Prostate gland (tissue), 2 donors: ENCODE results near the gene KIZ. TPM values are rescaled to one million over a fixed set of nuclear protein-coding genes. Genes with fewer than 3 reads are reported as not detected.

Experiments
- DNase-seq: peaks from one replicate; pipeline ENCODE4 v3.0.0-alpha.2; 2019; ENCODE audit warnings: low spot score
- H3K27ac ChIP-seq, 2 donors: fragments of 200-600 bp; sonication (generic); 2 replicates each; pipeline ENCODE4 v1.5.1; 2017 to 2019
- H3K27me3 ChIP-seq: fragments of 200-600 bp; sonication (generic); replicated peaks from 2 replicates; pipeline ENCODE4 v1.5.1; 2019; ENCODE audit not compliant: insufficient read depth
- H3K36me3 ChIP-seq, 2 donors: fragments of 200-600 bp; sonication (generic); 1 replicate in 1 of 2; 2 replicates in 1 of 2; pipeline versions ENCODE4 v1.5.1 to v1.8.1; 2017 to 2019
- H3K4me1 ChIP-seq: fragments of 200-600 bp; sonication (generic); replicated peaks from 2 replicates; pipeline ENCODE4 v1.5.1; 2019
- H3K4me3 ChIP-seq, 2 donors: fragments of 200-600 bp; sonication (generic); 2 replicates each; pipeline ENCODE4 v1.5.1; 2017 to 2019
- H3K9me3 ChIP-seq: fragments of 200-600 bp; sonication (generic); 2 replicates; pipeline ENCODE4 v1.5.1; 2017
- POLR2A ChIP-seq: fragments of 450-650 bp; IDR thresholded peaks from one replicate; pipeline ENCODE4 v1.6.1; 2016; ENCODE audit warnings: antibody characterized with exemption, mild to moderate bottlenecking
- POLR2AphosphoS5 ChIP-seq: sonication (generic); formaldehyde crosslinking; IDR thresholded peaks from one replicate; pipeline ENCODE4 v1.6.1; 2017; ENCODE audit warnings: antibody characterized with exemption
- WGBS: methylation state at CpG from one replicate; pipeline ENCODE4 v1.1.5; 2018; 5-methylcytosine and 5-hydroxymethylcytosine counted together
- intact Hi-C: fragments of 100-400 bp; cut with DNase I; formaldehyde crosslinking; loops from one replicate; pipeline ENCODE4 v1.14.2; 2022
- total RNA-seq, 2 donors: library from RNA; depleted of rRNA; stranded (reverse); fragments of >200 nt; gene quantifications; one replicate each; pipeline ENCODE4 v1.1.0, GENCODE V29; 2016
- TF ChIP-seq, protein P1 (sequence below), 4 experiments: fragments of 200-600 bp in 2 of 4; fragments of 450-650 bp in 2 of 4; sonication (generic) in 2 of 4; IDR thresholded peaks; 1 replicate in 3 of 4; 2 replicates in 1 of 4; pipeline ENCODE4 v1.5.1; 2016 to 2019; ENCODE audit warnings: antibody characterized with exemption in 4 of 4, mild to moderate bottlenecking in 2 of 4, moderate library complexity in 2 of 4

Gene KIZ
- total RNA-seq, 2 donors from 2014 or later, result 39.9 to 41.0 TPM

DNA sequence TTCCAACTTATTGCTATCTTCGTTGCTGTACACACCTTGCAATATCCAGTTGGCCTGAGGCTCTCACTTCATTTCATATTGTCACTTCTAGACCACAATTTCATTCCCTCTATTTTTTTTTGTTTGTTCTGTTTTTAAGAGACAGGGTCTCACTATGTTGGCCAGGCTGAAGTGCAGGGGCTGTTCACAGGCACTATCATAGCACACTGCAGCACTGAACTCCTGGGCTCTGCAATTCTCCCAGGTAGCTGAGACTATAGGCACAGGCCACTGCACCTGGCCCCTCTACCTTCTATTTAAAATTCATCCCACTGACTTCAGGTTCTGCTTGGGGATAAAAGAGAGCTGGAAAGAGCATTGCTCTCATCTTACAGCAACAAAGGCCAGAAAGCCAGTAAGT lies 15.1 kb upstream of the KIZ start:
- Histone ChIP-seq H3K4me1 (no peaks in the 10 kb centered on the region), H3K9me3 (no peaks in the 10 kb centered on the region), H3K4me3 (no peak overlapping the region), H3K27ac (no peak overlapping the region), H3K36me3 (no peaks in the 10 kb centered on the region), H3K27me3 (peaks cover 11% of the 10 kb centered on the region)
- intact Hi-C loops, result no loop called here
- TF ChIP-seq POLR2A (no peak), POLR2AphosphoS5 (no peak)
- TF ChIP-seq, protein P1, sequence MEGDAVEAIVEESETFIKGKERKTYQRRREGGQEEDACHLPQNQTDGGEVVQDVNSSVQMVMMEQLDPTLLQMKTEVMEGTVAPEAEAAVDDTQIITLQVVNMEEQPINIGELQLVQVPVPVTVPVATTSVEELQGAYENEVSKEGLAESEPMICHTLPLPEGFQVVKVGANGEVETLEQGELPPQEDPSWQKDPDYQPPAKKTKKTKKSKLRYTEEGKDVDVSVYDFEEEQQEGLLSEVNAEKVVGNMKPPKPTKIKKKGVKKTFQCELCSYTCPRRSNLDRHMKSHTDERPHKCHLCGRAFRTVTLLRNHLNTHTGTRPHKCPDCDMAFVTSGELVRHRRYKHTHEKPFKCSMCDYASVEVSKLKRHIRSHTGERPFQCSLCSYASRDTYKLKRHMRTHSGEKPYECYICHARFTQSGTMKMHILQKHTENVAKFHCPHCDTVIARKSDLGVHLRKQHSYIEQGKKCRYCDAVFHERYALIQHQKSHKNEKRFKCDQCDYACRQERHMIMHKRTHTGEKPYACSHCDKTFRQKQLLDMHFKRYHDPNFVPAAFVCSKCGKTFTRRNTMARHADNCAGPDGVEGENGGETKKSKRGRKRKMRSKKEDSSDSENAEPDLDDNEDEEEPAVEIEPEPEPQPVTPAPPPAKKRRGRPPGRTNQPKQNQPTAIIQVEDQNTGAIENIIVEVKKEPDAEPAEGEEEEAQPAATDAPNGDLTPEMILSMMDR (IDR thresholded peaks at IDR 0.05), result no peak
- no peak for DNase-seq
- 78% methylated on average over 1 of the region's 1 CpG for WGBS

DNA sequence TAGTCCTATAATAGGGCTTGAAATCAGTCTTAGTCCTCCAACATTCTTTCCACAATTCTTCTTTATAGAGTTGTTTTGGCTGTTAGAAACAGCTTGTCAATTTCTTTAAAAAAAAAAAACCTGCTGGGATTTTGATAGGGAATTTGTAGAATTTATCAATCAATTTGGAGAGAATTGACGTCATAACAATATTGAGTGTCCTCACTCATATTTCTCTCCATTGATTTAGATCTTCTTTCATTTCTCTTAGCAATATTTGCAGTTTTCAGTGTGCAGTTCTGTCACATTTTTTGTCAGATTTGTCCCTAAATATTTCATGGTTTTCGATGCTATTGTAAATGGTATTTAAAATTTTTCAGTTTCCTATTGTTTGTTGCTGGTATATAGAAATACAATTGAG lies 14.5 kb upstream of the KIZ start:
- no peaks in the 10 kb centered on the region for H3K9me3 ChIP-seq
- H3K4me1 ChIP-seq, result no peaks in the 10 kb centered on the region
- no peaks in the 10 kb centered on the region for H3K36me3 ChIP-seq
- TF ChIP-seq POLR2AphosphoS5 (no peak), POLR2A (no peak)
- TF ChIP-seq, protein P1 (IDR thresholded peaks at IDR 0.05), result no peak
- 90% methylated on average over 2 of the region's 2 CpGs for WGBS
- peaks cover 5% of the 10 kb centered on the region for H3K27me3 ChIP-seq
- intact Hi-C loops, result no loop called here
- H3K4me3 ChIP-seq, result no peak overlapping the region
- no peak for DNase-seq
- no peak overlapping the region for H3K27ac ChIP-seq

DNA sequence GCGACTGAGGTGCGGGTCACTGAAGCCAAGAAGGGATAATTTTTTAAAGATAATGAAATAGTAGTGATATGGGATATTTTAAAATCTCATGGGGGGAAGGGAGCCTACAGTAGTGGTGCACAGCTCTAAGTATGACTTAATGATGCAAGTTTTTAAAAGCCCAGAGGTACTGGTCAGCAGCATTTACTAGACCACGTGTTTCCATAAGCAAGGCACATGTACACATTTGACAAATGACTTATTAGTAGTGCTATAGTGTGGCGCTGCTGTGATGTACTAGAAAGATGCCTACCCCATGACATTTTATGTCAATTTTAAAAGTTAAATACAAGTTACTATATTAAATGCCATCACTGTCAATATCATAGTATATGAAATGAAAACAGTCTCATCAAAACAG lies 12.2 kb upstream of the KIZ start:
- no peak overlapping the region for H3K27ac ChIP-seq
- TF ChIP-seq POLR2AphosphoS5, result no peak
- no peak for TF ChIP-seq POLR2A
- TF ChIP-seq, protein P1 (IDR thresholded peaks at IDR 0.05), result no peak
- no peaks in the 10 kb centered on the region for H3K27me3 ChIP-seq
- intact Hi-C loops, result no loop called here
- no peak overlapping the region for H3K4me3 ChIP-seq
- no peaks in the 10 kb centered on the region for H3K4me1 ChIP-seq
- no peaks in the 10 kb centered on the region for H3K9me3 ChIP-seq
- no peaks in the 10 kb centered on the region for H3K36me3 ChIP-seq
- 91% methylated on average over 4 of the region's 4 CpGs for WGBS
- no peak for DNase-seq

DNA sequence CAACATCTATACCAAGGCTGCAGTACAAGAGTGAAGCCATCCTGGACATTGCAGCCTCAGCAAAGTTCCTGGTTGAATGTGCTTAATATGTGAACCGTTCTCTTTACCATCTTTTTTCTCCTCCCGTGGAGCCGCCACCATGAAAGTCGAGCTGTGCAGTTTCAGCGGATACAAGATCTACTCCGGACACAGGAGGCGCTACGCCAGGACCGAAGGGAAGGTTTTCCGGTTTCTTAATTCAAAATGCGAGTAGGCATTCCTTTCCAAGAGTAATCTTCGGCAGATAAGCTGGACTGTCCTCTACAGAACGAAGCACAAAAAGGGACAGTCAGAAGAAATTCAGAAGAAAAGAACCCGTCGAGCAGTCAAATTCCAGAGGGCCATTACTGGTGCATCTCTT lies 11.3 kb upstream of the KIZ start:
- intact Hi-C loops, result no loop called here
- WGBS, result 91% methylated on average over 15 of the region's 15 CpGs
- H3K4me3 ChIP-seq, result no peak overlapping the region
- no peak overlapping the region for H3K27ac ChIP-seq
- no peak for DNase-seq
- H3K27me3 ChIP-seq, result no peaks in the 10 kb centered on the region
- no peaks in the 10 kb centered on the region for H3K4me1 ChIP-seq
- no peaks in the 10 kb centered on the region for H3K9me3 ChIP-seq
- H3K36me3 ChIP-seq, result no peaks in the 10 kb centered on the region
- TF ChIP-seq POLR2AphosphoS5, result no peak
- TF ChIP-seq POLR2A, result no peak
- TF ChIP-seq, protein P1 (IDR thresholded peaks at IDR 0.05), result no peak

DNA sequence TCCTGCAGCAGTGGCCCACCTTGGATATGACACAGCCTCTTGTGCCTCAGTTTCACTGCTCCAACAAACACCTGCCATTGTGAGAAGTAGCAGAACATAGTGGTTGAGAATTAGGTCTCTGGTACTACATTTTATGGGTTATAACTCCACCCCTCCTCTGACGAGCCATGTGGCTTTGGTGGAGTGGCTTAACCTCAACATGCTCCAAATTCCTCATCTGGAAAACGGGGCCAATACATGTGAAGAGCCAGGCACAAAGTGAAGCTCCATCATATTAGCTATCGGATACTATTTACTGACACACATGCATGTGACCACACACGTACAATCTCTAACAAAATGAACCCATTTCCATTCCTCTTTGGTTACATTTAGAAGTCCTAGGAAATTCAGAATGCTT lies 8.4 kb upstream of the KIZ start:
- Histone ChIP-seq H3K4me3 (no peak overlapping the region), H3K27ac (no peak overlapping the region), H3K9me3 (no peaks in the 10 kb centered on the region), H3K36me3 (no peaks in the 10 kb centered on the region), H3K4me1 (no peaks in the 10 kb centered on the region), H3K27me3 (no peaks in the 10 kb centered on the region)
- no peak for DNase-seq
- TF ChIP-seq, protein P1 (IDR thresholded peaks at IDR 0.05), result no peak
- TF ChIP-seq POLR2AphosphoS5 (no peak), POLR2A (no peak)
- intact Hi-C loops, result no loop called here
- WGBS, result 66% methylated on average over 4 of the region's 4 CpGs
